T1000 (cell line): Measurements from ENCODE around the gene FMO4.
"Not testable (repeated sequence)": the region's sequence is repeated elsewhere in the genome, so short reads cannot be mapped to it uniquely, and the experiment has no call there.

Source experiments
- DNase-seq: peaks from one replicate; lab custom pipeline; 2025; ENCODE audit warnings: mixed read lengths; lab: John Stamatoyannopoulos, UW

FMO4 gene

GRCh38 chr1:171313835-171314320, at the start of gene FMO4:
TSS of gene FMO4 (plus strand) at chr1:171314183. CDS start at chr1:171319826, 5,643 bp downstream.
- DNase-seq = peak; percentile 75

DNA sequence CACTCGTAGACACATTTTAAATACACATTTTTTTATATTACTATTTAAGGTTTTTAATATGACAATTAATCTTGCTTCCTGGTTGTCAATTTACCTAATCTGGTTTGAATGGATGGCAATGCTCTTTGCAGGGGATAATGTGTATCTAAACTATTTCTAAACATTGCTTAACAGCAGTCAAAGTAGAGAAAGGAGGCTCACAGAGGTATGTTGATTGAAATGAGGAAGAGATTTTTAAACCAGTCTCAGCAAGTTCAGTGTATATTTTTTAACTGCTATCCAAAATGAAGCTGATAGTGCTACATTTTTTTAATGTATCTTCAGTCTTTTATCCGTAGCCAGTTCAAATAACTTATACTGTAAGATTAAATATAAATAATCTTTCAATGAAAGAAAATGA, 48.3 kb upstream of the FMO4 start:
- no peak for DNase-seq

GRCh38 chr1:171266930-171267329, 47.1 kb upstream of the FMO4 start:
- no peak for DNase-seq

DNA sequence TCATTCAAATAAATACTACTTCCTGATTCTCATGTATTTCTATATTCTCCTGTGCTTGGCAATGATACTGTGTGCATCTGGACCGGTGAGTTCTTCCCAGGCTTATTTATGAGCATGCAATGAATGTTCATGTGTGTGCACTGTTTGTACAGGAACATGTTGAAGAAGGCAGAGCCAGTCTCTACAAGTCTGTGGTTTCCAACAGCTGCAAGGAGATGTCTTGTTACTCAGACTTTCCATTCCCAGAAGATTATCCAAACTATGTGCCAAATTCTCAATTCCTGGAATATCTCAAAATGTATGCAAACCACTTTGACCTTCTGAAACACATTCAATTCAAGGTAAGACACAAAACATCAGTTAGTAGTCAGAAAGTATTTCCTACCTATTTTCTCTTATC, 46.6 kb upstream of the FMO4 start:
- no peak for DNase-seq

GRCh38 chr1:171270806-171271205, 43.2 kb upstream of the FMO4 start:
- DNase-seq = no peak

DNA sequence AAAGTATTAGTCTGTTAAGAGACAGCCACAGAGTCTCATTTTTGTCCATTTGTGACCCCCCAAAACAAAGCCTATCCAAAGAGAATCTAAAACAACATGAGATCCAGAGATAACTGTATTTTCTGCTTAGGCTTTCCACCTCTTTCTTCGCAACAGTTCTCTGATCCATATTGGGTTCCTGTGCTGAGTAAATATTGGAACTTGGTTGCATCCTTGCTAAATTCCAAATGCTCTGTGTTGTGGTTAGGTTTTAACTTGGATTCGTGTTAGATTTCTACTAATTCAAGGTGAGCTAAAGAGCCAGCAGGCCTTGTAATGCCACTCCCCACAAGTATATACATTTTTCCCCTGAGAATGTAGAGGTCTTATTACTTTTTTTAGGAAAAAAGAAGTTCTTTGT, 36.4 kb upstream of the FMO4 start:
- DNase-seq = no peak

GRCh38 chr1:171279234-171279633, 34.7 kb upstream of the FMO4 start:
- DNase-seq = no peak

GRCh38 chr1:171279678-171280077, 34.3 kb upstream of the FMO4 start:
- DNase-seq = no peak

DNA sequence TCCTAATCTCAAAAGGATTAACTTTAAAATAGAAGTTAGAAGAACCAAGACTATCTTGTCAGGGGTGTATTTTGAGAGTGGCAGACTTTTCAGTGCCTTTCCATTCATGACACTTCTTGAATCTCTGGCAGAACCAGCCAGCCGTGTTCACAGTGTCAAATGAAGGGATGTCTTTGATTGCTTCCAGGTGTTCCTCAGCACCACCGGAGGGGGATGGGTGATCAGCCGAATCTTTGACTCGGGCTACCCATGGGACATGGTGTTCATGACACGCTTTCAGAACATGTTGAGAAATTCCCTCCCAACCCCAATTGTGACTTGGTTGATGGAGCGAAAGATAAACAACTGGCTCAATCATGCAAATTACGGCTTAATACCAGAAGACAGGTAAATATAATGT, 33.4 kb upstream of the FMO4 start:
- DNase-seq = no peak

GRCh38 chr1:171286032-171286705, 27.8 kb upstream of the FMO4 start:
- DNase-seq = no peak

DNA sequence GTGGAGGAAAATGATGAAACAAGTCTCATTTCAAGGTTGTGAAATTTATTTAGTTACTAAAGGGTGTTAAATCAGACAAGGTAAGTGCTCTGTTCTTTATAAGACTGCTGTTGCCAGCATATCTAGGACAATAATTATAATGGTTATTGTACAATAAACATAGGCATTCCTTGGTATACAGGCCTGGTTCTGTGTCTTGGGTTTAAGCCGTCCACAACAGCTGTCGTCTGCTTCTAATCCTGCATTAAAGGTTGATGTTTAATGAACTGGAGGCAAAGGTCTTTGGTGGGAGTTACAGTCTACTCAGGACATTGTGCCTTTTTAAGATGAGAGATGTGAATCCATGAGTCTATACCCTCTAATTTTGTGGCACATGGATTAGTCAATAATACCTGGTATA, 23.4 kb upstream of the FMO4 start:
- DNase-seq = no peak

- no peak for DNase-seq
Observed at GRCh38 chr1:171292799-171293198, 21.2 kb upstream of the FMO4 start.

GRCh38 chr1:171295383-171295782, 18.6 kb upstream of the FMO4 start:
- not testable (repeated sequence) for DNase-seq

DNA sequence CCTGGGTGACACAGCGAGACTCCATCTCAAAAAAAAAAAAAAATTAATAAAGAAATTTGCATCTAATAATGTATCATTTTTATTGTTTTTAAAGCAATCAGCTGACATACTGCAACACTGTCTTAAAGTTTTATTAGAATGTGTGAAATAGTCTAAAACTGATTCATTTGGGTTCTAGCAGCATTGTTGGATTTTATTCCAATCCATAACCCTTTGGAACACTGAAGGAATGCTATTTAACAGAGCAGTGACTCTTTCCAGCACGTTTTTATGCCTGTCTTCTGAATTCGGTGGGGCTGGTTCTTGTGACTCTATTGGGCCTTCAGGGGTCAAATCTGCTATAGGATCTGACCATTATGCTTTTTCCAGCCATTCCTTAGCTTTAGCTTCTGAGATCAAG, 18.2 kb upstream of the FMO4 start:
- no peak for DNase-seq

DNA sequence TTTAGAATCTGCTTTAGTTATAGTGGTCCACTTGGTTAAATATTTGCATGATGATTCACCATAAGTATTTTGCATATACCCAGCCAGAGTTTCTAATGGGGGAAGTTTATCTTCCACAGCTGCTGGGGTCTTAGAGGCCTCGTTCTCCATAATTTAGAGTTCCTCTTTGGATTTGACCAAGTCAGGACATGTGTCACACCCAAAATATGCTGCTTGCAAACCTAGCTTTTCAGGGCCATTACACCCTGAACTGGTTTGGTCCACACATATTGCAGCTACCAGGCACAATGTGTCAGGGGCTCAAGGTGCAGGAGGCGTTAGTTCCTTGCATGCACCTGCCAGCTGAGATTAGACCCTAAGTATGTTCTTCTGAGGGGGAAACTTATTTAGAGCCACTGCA, 17.1 kb upstream of the FMO4 start:
- DNase-seq = no peak

DNA sequence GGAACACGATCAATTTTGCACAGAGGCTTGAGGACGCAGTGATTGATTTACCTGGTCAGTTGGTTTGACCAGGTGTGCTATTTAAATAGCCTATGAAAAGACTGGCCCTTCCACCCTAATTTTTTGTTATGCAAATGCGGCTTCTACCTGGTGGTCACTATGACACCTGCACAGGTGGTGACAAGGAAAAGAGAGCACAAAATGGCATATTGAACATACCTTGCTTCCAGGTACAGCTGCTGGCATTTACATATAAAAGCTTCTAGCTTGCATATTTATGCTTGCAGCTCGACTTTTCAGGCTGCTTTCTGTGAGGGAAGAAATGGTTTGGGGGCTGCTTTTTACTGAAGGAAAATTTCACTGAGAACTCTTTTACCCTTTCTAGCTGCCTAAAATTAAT, 15.3 kb upstream of the FMO4 start:
- DNase-seq = no peak

DNA sequence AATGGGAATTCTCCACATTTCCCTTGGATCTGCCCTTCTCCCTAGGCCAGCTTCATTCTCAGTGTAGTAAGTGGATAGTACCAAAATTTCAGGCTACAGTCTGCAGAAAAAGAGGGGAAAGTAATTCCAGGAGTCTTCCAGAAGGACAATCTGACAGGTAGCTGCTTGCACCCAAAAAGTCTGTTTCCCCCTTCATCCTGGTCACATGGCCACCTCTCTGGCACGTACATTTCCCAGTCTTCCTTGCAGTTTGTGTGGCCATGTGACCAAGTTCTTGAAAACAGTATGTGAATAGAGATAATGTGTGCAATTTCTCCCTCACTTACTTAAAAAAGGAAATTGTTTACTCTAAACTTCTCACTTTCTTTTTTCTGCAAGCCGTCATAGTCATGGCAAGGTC, 14.6 kb upstream of the FMO4 start:
- DNase-seq = no peak

DNA sequence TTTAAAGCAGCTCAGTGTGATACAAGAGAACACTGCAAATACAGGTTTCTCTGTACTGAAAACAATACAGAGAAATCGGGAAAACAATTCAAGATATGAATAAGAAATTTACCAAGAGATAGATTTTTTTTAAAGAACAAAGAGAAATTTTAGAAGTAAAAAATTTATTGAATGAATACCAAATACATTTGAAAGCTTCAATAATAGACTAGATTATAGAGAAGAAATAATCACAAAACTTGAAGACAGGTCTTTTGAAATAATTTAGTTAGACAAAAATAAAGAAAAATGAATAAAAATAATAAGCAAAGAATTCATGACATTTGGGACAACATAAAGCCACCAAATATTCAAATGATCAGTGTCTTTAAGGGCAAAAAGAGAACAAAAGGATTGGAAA, 13.6 kb upstream of the FMO4 start:
- no peak for DNase-seq

GRCh38 chr1:171310661-171311087, 3.3 kb upstream of the FMO4 start:
- DNase-seq = no peak

- no peak for DNase-seq
Observed at GRCh38 chr1:171311771-171312558, 2.0 kb upstream of the FMO4 start.

- no peak for DNase-seq
Observed at GRCh38 chr1:171313319-171313834, 606 bp upstream of the FMO4 start.

- DNase-seq = no peak
Observed at GRCh38 chr1:171329251-171329650, 15.3 kb downstream of the FMO4 start.

- DNase-seq = no peak
Observed at GRCh38 chr1:171334024-171334640, 20.1 kb downstream of the FMO4 start.
